ENCODE measurements around the gene CDK10. TPM values are rescaled to one million over a fixed set of nuclear protein-coding genes. Genes with fewer than 3 reads are reported as not detected.

CDK10 gene
- total and polyA plus RNA-seq, 9 of the 15 experiments (the other 6 are each of a cell fraction or from before 2014, with no cell fraction given): 2.0 to 85.1 (median 40.1) TPM

DNA sequence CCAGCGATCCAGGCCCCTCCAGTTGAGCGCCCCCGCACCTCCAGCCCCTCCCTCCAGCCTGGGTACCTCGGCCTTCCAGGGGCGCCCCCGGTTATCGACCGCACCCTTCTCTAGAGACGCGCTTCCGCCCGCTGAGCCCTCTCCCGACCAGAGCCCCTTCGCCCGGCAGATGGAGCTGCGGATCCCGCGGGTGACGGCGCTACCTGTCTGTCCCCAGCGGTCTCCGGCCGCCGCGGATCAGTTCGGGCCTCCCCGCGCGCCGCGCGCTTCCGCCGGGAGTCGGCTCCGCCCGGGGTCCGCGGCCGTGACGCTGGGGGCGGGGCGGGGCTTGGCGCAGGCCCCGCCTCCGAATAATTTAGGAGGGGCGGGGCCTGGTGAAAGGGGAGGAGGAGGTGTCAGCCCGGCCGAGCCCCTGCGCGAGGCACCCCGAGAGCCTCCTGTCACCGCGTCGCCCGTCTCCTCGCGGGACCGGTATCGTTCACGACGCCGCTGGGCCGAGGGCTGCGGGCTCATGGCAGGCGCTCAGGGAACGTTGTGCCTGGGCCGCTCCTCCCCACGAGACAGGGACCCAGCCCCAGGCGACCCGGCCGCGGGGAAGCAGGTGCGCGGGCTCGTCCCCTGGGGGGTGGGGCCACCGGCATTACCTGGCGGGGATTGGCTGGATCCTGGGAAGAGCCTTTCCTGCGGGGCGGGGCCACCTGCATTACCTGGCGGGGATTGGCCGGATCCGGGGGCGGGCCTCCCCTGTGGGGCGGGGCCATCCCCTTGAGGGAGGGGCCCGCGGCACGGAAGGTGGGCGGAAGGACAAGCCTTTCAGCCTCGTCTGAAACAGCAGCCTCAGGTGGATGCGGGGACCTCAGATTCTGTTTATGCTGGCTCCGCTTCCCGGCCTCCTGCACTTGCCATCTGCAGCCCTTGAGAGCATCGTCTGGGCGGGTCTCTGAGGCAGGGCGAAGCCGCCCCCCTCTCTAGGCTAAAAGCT, 15.2 kb downstream of the CDK10 start, which contains the start of gene SPATA2L (continued):
- TF ChIP-seq RAD21 (CRISPR knock-in tag; conservative IDR thresholded peaks at IDR 0.05 in 1 of 2, IDR thresholded peaks at IDR 0.05 in 1 of 2): peak in 1 of 2 experiments; percentile 49; a peak in 3 of 4 replicates
- TF ChIP-seq, protein P1, sequence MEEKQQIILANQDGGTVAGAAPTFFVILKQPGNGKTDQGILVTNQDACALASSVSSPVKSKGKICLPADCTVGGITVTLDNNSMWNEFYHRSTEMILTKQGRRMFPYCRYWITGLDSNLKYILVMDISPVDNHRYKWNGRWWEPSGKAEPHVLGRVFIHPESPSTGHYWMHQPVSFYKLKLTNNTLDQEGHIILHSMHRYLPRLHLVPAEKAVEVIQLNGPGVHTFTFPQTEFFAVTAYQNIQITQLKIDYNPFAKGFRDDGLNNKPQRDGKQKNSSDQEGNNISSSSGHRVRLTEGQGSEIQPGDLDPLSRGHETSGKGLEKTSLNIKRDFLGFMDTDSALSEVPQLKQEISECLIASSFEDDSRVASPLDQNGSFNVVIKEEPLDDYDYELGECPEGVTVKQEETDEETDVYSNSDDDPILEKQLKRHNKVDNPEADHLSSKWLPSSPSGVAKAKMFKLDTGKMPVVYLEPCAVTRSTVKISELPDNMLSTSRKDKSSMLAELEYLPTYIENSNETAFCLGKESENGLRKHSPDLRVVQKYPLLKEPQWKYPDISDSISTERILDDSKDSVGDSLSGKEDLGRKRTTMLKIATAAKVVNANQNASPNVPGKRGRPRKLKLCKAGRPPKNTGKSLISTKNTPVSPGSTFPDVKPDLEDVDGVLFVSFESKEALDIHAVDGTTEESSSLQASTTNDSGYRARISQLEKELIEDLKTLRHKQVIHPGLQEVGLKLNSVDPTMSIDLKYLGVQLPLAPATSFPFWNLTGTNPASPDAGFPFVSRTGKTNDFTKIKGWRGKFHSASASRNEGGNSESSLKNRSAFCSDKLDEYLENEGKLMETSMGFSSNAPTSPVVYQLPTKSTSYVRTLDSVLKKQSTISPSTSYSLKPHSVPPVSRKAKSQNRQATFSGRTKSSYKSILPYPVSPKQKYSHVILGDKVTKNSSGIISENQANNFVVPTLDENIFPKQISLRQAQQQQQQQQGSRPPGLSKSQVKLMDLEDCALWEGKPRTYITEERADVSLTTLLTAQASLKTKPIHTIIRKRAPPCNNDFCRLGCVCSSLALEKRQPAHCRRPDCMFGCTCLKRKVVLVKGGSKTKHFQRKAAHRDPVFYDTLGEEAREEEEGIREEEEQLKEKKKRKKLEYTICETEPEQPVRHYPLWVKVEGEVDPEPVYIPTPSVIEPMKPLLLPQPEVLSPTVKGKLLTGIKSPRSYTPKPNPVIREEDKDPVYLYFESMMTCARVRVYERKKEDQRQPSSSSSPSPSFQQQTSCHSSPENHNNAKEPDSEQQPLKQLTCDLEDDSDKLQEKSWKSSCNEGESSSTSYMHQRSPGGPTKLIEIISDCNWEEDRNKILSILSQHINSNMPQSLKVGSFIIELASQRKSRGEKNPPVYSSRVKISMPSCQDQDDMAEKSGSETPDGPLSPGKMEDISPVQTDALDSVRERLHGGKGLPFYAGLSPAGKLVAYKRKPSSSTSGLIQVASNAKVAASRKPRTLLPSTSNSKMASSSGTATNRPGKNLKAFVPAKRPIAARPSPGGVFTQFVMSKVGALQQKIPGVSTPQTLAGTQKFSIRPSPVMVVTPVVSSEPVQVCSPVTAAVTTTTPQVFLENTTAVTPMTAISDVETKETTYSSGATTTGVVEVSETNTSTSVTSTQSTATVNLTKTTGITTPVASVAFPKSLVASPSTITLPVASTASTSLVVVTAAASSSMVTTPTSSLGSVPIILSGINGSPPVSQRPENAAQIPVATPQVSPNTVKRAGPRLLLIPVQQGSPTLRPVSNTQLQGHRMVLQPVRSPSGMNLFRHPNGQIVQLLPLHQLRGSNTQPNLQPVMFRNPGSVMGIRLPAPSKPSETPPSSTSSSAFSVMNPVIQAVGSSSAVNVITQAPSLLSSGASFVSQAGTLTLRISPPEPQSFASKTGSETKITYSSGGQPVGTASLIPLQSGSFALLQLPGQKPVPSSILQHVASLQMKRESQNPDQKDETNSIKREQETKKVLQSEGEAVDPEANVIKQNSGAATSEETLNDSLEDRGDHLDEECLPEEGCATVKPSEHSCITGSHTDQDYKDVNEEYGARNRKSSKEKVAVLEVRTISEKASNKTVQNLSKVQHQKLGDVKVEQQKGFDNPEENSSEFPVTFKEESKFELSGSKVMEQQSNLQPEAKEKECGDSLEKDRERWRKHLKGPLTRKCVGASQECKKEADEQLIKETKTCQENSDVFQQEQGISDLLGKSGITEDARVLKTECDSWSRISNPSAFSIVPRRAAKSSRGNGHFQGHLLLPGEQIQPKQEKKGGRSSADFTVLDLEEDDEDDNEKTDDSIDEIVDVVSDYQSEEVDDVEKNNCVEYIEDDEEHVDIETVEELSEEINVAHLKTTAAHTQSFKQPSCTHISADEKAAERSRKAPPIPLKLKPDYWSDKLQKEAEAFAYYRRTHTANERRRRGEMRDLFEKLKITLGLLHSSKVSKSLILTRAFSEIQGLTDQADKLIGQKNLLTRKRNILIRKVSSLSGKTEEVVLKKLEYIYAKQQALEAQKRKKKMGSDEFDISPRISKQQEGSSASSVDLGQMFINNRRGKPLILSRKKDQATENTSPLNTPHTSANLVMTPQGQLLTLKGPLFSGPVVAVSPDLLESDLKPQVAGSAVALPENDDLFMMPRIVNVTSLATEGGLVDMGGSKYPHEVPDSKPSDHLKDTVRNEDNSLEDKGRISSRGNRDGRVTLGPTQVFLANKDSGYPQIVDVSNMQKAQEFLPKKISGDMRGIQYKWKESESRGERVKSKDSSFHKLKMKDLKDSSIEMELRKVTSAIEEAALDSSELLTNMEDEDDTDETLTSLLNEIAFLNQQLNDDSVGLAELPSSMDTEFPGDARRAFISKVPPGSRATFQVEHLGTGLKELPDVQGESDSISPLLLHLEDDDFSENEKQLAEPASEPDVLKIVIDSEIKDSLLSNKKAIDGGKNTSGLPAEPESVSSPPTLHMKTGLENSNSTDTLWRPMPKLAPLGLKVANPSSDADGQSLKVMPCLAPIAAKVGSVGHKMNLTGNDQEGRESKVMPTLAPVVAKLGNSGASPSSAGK (IDR thresholded peaks at IDR 0.05): peak; percentile 83
- peak; percentile 75 for TF ChIP-seq RBFOX2 (IDR thresholded peaks at IDR 0.05; ENCODE audit: low read depth, low read length)
- TF ChIP-seq, protein P2, sequence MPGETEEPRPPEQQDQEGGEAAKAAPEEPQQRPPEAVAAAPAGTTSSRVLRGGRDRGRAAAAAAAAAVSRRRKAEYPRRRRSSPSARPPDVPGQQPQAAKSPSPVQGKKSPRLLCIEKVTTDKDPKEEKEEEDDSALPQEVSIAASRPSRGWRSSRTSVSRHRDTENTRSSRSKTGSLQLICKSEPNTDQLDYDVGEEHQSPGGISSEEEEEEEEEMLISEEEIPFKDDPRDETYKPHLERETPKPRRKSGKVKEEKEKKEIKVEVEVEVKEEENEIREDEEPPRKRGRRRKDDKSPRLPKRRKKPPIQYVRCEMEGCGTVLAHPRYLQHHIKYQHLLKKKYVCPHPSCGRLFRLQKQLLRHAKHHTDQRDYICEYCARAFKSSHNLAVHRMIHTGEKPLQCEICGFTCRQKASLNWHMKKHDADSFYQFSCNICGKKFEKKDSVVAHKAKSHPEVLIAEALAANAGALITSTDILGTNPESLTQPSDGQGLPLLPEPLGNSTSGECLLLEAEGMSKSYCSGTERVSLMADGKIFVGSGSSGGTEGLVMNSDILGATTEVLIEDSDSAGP (CRISPR knock-in tag; IDR thresholded peaks at IDR 0.05): no peak
- TF ChIP-seq SMC3 (conservative IDR thresholded peaks at IDR 0.05; ENCODE audit: insufficient read depth, low read depth, low read length): 0 out of 2 replicates have a peak, but pooled peaks have one; percentile 39
- TF ChIP-seq ZNF586 (CRISPR knock-in tag; conservative IDR thresholded peaks at IDR 0.05): no peak
- TF ChIP-seq ZNF764 (CRISPR knock-in tag; IDR thresholded peaks at IDR 0.05; ENCODE audit: low read depth): no peak
- TF ChIP-seq ZSCAN29 (IDR thresholded peaks at IDR 0.05): no peak
- peak in 1 of 2 experiments; percentile 96; a peak in 2 of 4 replicates for TF ChIP-seq HDAC1 (IDR thresholded peaks at IDR 0.05)
- 0 out of 2 replicates have a peak, but pooled peaks have one; percentile 31 for TF ChIP-seq SMAD4 (CRISPR knock-in tag; conservative IDR thresholded peaks at IDR 0.05)
- TF ChIP-seq SPI1 (IDR thresholded peaks at IDR 0.05; ENCODE audit: borderline replicate concordance, low read depth, low read length): 0 out of 2 replicates have a peak, but pooled peaks have one; percentile 6
- peak; percentile 68; the same call in 1 of the 2 replicates for TF ChIP-seq LCOR (CRISPR knock-in tag; IDR thresholded peaks at IDR 0.05)
- peak; percentile 34 for TF ChIP-seq U2AF1 (optimal IDR thresholded peaks at IDR 0.05; ENCODE audit: low read depth, low read length)
